Endometrial microvascular endothelial cells (primary cell): ENCODE data around the gene MCTP2. TPM values are rescaled to one million over a fixed set of nuclear protein-coding genes. Genes with fewer than 3 reads are reported as not detected.
"Not testable (repeated sequence)": the region's sequence is repeated elsewhere in the genome, so short reads cannot be mapped to it uniquely, and the experiment has no call there.

Source experiments
- in situ Hi-C: cut with HindIII; loops from 2 replicates; pipeline ENCODE4 v1.10.0; 2017; ENCODE audit warnings: low sequenced_read_pairs, low pct_unique_long_range_greater_than_20kb; ENCODE audit errors: inconsistent ontology term
- total RNA-seq: library from RNA; depleted of rRNA; stranded (reverse); fragments of >200 nt; gene quantifications from one replicate; pipeline ENCODE4 v1.2.3, GENCODE V29; 2015; ENCODE audit errors: inconsistent ontology term

MCTP2 gene
- total RNA-seq, 1 donor from 2014 or later, result not detected

- in situ Hi-C loops, result no loop called here
Measured at GRCh38 chr15:94476686-94477085, 245.3 kb downstream of the MCTP2 start.

- in situ Hi-C loops, result no loop called here
Measured at GRCh38 chr15:94477913-94478553, 246.7 kb downstream of the MCTP2 start.

- in situ Hi-C loops, result no loop called here
Measured at GRCh38 chr15:94478763-94479162, 247.4 kb downstream of the MCTP2 start.

- in situ Hi-C loops, result no loop called here
Measured at GRCh38 chr15:94480289-94480834, 249.0 kb downstream of the MCTP2 start.

- in situ Hi-C loops, result no loop called here
Measured at GRCh38 chr15:94485148-94485719, 253.9 kb downstream of the MCTP2 start.

GRCh38 chr15:94487635-94488034 lies 256.3 kb downstream of the MCTP2 start:
- in situ Hi-C loops, result no loop called here

- in situ Hi-C loops, result no loop called here
Measured at GRCh38 chr15:94493176-94493575, 261.8 kb downstream of the MCTP2 start.

GRCh38 chr15:94493586-94493985 lies 262.2 kb downstream of the MCTP2 start:
- in situ Hi-C loops, result not testable (repeated sequence)

GRCh38 chr15:94494732-94495131 lies 263.4 kb downstream of the MCTP2 start:
- in situ Hi-C loops, result no loop called here

GRCh38 chr15:94503293-94503692 lies 271.9 kb downstream of the MCTP2 start:
- in situ Hi-C loops, result no loop called here

- in situ Hi-C loops, result no loop called here
Measured at GRCh38 chr15:94509259-94509658, 277.9 kb downstream of the MCTP2 start.

- in situ Hi-C loops, result no loop called here
Measured at GRCh38 chr15:94522125-94522524, 290.8 kb downstream of the MCTP2 start.

GRCh38 chr15:94523873-94524272 lies 292.5 kb downstream of the MCTP2 start:
- in situ Hi-C loops, result no loop called here

- in situ Hi-C loops, result no loop called here
Measured at GRCh38 chr15:94524565-94524964, 293.2 kb downstream of the MCTP2 start.

- in situ Hi-C loops, result no loop called here
Measured at GRCh38 chr15:94526071-94526689, 294.8 kb downstream of the MCTP2 start.

GRCh38 chr15:94532226-94532625 lies 300.9 kb downstream of the MCTP2 start:
- in situ Hi-C loops, result no loop called here
